LNCaP clone FGC (cell line): ENCODE results near the gene HSD17B8.

Source experiments
- DNase-seq: peaks from one replicate; pipeline ENCODE4 v3.0.0-alpha.2; 2011; ENCODE audit warnings: low read depth
- H3K4me3 ChIP-seq: 2 replicates; pipeline ENCODE4 v1.5.1; 2011; ENCODE audit warnings: mild to moderate bottlenecking, low read depth, low read length, control low read depth
- CTCF ChIP-seq: IDR thresholded peaks from 2 replicates; pipeline ENCODE4 v1.5.1; 2012; ENCODE audit warnings: mild to moderate bottlenecking; ENCODE audit not compliant: control insufficient read depth, insufficient read depth; ENCODE audit errors: extremely low read depth

The HSD17B8 gene

GRCh38 chr6:33198159-33198852 lies 6.1 kb upstream of the HSD17B8 start:
- DNase-seq: no peak
- H3K4me3 ChIP-seq: no peak overlapping the region
- TF ChIP-seq CTCF: no peak

- no peak for DNase-seq
- H3K4me3 ChIP-seq: peak overlapping the region; percentile 98
- TF ChIP-seq CTCF: no peak
These were observed 5.5 kb upstream of the HSD17B8 start for GRCh38 chr6:33198853-33199436.

- no peak for TF ChIP-seq CTCF
These were observed 4.7 kb upstream of the HSD17B8 start for GRCh38 chr6:33199687-33200218.

GRCh38 chr6:33200219-33201146 lies 4.0 kb upstream of the HSD17B8 start, which contains the start of the genes RXRB and SLC39A7:
TSS of gene RXRB (minus strand) at chr6:33200665. CDS start at chr6:33200476, 189 bp downstream.
TSS of gene SLC39A7 (plus strand) at chr6:33200867. CDS start at chr6:33201246, 379 bp downstream.
- TF ChIP-seq CTCF: no peak
- H3K4me3 ChIP-seq: peak within 1 kb of the TSS; percentile 98
- peak; percentile 97 for DNase-seq

More at GRCh38 chr6:33199687-33200218, 4.7 kb upstream of the HSD17B8 start:
- peak; percentile 67 for DNase-seq
- H3K4me3 ChIP-seq: peak overlapping the region; percentile 98

GRCh38 chr6:33201147-33201545 lies 3.3 kb upstream of the HSD17B8 start:
- peak overlapping the region; percentile 98 for H3K4me3 ChIP-seq
- TF ChIP-seq CTCF: no peak
- no peak for DNase-seq

GRCh38 chr6:33201935-33202334 lies 2.5 kb upstream of the HSD17B8 start:
- no peak for DNase-seq
- no peak for TF ChIP-seq CTCF
- peak overlapping the region; percentile 98 for H3K4me3 ChIP-seq
